Lower leg skin (tissue), 4 donors: ENCODE measurements around the gene SLC35G6. TPM values are rescaled to one million over a fixed set of nuclear protein-coding genes. Genes with fewer than 3 reads are reported as not detected.
"Not testable (repeated sequence)": the region's sequence is repeated elsewhere in the genome, so short reads cannot be mapped to it uniquely, and the experiment has no call there.

Experiments
- DNase-seq, 2 donors: peaks; one replicate each; pipeline ENCODE4 v3.0.0-alpha.2; 2019; ENCODE audit warnings: low spot score in 2 of 2
- H3K4me3 ChIP-seq: fragments of 200-600 bp; sonication (generic); 2 replicates; pipeline ENCODE4 v1.5.1; 2017; ENCODE audit warnings: mild to moderate bottlenecking, low read depth; ENCODE audit not compliant: poor library complexity, severe bottlenecking
- CTCF ChIP-seq, 3 donors: fragments of 450-650 bp; IDR thresholded peaks; one replicate each; pipeline ENCODE4 v1.5.1; 2016; ENCODE audit warnings: antibody characterized with exemption in 3 of 3, mild to moderate bottlenecking in 3 of 3, moderate library complexity in 2 of 3
- POLR2A ChIP-seq, 2 donors: fragments of 450-650 bp; IDR thresholded peaks; one replicate each; pipeline ENCODE4 v1.6.1; 2016 to 2017; ENCODE audit warnings: antibody characterized with exemption in 2 of 2, mild to moderate bottlenecking in 1 of 2, moderate library complexity in 1 of 2
- WGBS, 2 donors: methylation state at CpG; one replicate each; pipeline ENCODE4 v1.1.5; 2018; 5-methylcytosine and 5-hydroxymethylcytosine counted together
- intact Hi-C: fragments of 100-400 bp; cut with DNase I; formaldehyde crosslinking; loops from one replicate; pipeline ENCODE4 v1.15.0; 2023; ENCODE audit warnings: low total_unique reads
- total RNA-seq, 4 donors: library from RNA; depleted of rRNA; stranded (reverse); fragments of >200 nt; gene quantifications; one replicate each; pipeline ENCODE4 v1.1.0, GENCODE V29; 2016

Gene SLC35G6
- total RNA-seq, 4 donors from 2014 or later: not detected

DNA sequence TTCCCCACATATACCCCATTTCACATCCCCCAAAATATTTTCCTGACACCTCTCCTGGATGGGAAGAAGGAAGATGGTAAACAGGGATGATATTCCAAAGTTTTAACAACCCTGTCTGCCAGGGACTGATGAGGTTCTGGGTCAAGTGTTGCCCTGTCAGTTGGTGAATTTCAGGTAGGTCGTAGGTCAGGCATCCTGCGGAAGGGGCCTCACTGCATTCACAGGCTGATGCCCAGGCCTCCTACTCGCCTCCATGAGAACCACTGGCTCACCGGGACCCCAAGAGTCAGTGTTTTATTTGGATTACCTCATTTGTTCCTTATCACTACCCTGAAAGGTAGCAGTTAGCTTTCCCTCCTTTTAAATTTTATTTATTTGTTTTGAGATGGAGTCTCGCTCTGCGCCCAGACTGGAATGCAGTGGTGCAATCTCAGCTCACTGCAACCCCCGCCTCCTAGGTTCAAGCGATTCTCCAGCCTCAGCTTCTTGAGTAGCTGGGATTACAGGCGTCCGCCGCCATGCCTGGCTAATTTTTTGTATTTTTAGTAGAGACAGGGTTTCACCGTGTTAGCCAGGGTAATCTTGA lies 12.3 kb upstream of the SLC35G6 start:
- intact Hi-C loops: no loop called here
- WGBS, 2 donors: 82 to 86% methylated on average over 12 of the region's 12 CpGs
- TF ChIP-seq CTCF (IDR thresholded peaks at IDR 0.05) (no peak), POLR2A (IDR thresholded peaks at IDR 0.05) (no peak)
- no peak for DNase-seq
- no peak overlapping the region for H3K4me3 ChIP-seq

GRCh38 chr17:7469843-7470242 lies 11.4 kb upstream of the SLC35G6 start:
- H3K4me3 ChIP-seq, intact Hi-C loops: not testable (repeated sequence)

GRCh38 chr17:7470457-7470973 lies 10.7 kb upstream of the SLC35G6 start:
- intact Hi-C loops, H3K4me3 ChIP-seq, DNase-seq: not testable (repeated sequence)
- 76% methylated on average over 8 of the region's 8 CpGs for WGBS, 2 donors

More at GRCh38 chr17:7469843-7470242, 11.4 kb upstream of the SLC35G6 start:
- 90 to 93% methylated on average over 12 of the region's 12 CpGs for WGBS, 2 donors
- DNase-seq: not testable (repeated sequence)

DNA sequence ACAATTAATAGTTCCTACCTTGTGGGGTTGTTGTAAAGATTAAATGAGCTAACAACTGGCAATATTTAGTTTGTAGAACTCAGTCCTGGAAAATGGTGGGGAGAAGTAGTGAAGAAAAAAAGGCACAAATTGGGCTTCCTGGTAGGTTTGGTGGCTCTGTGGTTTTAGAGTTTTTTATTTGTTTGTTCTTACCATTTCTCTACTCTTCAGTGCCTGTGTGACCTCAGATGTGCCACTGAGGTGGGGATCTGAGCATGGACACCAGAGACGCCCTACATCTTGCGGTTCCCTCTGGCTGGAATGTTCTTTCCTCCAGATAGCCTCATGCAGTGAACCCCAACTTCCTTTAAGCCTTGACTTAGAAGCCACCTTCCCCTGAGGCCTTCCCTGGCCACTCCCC lies 9.5 kb upstream of the SLC35G6 start:
- no peak overlapping the region for H3K4me3 ChIP-seq
- no peak for DNase-seq
- intact Hi-C loops: no loop called here
- 74 to 78% methylated on average over 2 of the region's 2 CpGs for WGBS, 2 donors
- TF ChIP-seq CTCF (IDR thresholded peaks at IDR 0.05) (no peak), POLR2A (IDR thresholded peaks at IDR 0.05) (no peak)

DNA sequence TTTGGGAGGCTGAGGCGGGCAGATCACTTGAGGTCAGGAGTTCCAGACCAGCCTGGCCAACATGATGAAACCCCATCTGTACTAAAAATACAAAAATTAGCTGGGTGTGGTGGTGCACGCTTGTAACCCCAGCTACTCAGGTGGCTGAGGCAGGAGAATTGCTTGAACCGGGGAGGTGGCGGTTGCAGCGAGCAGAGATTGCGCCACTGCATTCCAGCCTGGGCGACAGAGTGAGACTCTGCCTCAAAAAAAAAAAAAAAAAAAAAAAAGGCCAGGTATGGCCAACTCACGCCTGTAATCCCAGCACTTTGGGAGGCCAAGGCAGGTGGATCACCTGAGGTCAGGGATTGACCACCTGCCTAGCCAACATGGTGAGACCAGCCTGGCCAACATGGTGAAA lies 6.5 kb upstream of the SLC35G6 start:
- 59 to 60% methylated on average over 7 to 8 of the region's 8 CpGs for WGBS, 2 donors
- H3K4me3 ChIP-seq, DNase-seq, intact Hi-C loops: not testable (repeated sequence)

- H3K4me3 ChIP-seq: no peak overlapping the region
- peak; percentile 87 to 95 for DNase-seq
- intact Hi-C loops: no loop called here
- no peak for TF ChIP-seq POLR2A (IDR thresholded peaks at IDR 0.05)
- TF ChIP-seq CTCF (IDR thresholded peaks at IDR 0.05): no peak
- 32 to 35% methylated on average over 15 of the region's 15 CpGs for WGBS, 2 donors
Measured at GRCh38 chr17:7475764-7476422, 5.4 kb upstream of the SLC35G6 start.

GRCh38 chr17:7476494-7476893 lies 4.8 kb upstream of the SLC35G6 start:
- no peak for TF ChIP-seq CTCF (IDR thresholded peaks at IDR 0.05)
- no peak for TF ChIP-seq POLR2A (IDR thresholded peaks at IDR 0.05)
- H3K4me3 ChIP-seq: no peak overlapping the region
- intact Hi-C loops: no loop called here
- no peak for DNase-seq
- 19 to 24% methylated on average over 3 of the region's 3 CpGs for whole genome bisulfite sequencing, 2 donors
